GM18951 (cell line): Measurements from ENCODE around the gene ZDHHC18.
A peak's percentile ranks its signal among the peaks of the same experiment; 100 is the strongest.
"Not testable (repeated sequence)": the region's sequence is repeated elsewhere in the genome, so short reads cannot be mapped to it uniquely, and the experiment has no call there.

Experiments
- POLR2A ChIP-seq: IDR thresholded peaks from 4 replicates; pipeline ENCODE4 v1.6.1; 2011; ENCODE audit warnings: mild to moderate bottlenecking; ENCODE audit not compliant: insufficient read length, insufficient read depth; ENCODE audit errors: extremely low read depth
- in situ Hi-C: fragments of 300-500 bp; cut with MboI; formaldehyde crosslinking; loops from one replicate; pipeline ENCODE4 v1.12.0; 2022; ENCODE audit warnings: low sequenced_read_pairs, mixed read lengths, inconsistent platforms; ENCODE audit not compliant: unreplicated experiment

ZDHHC18 gene

DNA sequence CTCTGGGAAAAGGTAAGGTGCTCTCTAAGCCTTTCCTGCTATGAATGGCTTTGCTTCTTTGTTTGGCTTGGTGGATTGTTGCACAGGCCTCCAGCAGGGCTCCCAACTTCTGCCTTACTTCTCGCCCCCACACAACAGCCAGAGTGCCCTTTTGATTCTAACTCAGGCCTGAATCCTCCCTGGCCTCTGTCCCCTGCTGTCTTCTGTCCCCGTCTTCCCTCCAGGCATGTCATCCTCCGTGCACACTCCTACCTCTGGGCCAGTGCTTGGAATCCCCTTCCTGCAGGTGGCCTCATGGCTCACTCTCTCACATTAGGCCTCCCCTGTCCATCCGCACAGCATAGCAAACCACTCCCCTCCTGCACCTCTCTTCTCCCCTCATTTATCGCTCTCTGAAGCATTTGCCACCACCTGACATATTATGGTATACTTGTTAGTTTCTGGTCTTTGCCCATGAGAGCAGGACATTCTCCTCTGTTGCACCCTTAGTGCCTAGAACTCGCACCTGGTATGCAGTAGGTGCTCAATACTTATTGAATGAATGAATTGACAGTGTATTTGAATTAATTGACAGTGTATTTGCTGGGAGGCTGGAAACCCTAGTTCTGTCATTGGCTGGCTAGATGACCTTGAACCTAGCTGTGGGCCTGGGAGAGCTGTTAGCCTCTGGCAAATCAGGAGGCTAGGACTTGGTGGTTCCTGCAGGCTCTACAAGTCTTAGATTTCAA lies 2.9 kb downstream of the ZDHHC18 start:
- TF ChIP-seq POLR2A = no peak
- in situ Hi-C loops = no loop called here

DNA sequence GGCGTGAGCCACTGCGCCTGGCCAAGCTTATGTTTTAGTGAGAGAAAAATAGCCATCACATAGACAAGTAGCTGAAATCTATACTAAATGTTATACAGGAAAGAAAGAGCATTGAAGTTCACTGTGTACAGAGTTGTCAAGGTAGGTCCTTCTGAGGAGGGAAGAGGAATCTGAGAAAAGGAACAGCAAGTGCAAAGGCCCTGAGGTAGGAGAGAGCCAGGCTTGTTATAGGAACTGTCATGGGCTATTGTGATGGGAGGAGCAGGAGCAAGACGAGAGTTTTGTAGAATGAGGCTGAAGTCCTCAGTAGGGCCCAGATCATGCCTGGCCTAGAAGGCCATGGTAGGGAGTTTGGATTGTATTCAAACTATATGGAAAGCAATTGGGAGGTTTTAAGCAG lies 4.6 kb downstream of the ZDHHC18 start:
- TF ChIP-seq POLR2A = no peak
- in situ Hi-C loops = no loop called here

DNA sequence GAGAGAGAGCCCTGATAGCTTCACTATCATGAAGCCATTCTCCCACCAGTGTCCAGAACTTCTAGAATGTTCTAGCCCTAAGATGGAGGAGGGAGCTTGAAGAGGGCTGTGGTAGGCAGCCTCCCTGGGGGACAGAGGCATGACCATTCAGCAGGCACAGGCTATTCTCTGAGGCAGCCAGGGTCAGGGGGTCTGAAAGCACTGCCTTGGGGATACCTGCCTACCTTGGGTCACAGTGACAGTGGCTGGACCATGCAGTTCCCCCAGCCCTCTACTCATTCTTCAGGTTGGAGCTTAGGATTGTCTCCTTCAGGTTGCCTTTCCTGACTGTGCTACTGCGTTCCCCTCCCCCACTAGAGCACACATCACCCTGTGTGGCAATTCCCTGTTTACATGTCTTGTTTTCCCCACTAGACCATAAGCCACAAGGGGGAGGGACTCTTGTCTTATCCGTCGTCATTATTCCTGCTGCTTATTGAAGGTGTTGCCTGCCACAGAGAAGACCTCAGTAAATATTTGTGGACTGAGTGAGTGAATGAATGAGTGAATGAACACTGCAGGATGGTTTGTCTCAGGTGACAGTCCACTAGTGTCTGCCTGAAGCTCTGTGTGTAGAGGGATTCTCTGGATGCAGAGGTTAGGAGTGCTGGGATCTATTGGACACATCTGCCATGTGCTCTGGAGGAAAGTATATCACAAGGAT lies 5.2 kb downstream of the ZDHHC18 start:
- TF ChIP-seq POLR2A = no peak
- in situ Hi-C loops = no loop called here

DNA sequence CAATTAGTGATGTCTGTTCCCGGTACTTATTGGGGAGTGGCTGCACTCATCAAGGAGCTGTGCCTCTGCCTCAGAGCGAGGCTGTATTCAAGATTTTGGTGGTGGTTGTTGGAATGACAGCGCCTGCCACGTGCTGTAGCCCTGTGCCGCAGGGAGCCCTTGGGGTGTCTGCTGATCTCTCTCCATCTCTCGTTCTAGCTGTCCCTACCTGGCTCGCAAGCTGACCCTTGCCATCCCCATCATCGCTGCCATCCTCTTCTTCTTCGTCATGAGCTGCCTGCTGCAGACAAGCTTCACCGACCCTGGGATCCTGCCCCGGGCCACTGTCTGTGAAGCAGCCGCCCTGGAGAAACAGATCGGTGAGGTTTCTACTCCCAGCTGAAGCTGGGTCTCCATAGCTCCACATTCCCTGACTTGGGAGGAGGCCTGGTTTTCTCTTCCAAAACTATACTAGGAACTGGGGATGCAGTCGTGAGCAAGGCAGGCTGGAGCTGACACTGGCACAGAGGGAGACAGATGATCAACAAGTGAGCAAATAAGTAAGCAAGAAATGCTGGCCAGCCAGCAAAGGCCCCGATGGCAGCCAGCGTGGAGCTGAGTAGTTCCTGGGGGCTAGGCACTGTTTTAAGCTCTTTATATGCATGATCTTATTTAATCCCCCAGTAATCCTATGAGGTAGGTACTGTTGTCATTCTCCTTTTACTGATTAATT lies 5.9 kb downstream of the ZDHHC18 start:
- in situ Hi-C loops = no loop called here

DNA sequence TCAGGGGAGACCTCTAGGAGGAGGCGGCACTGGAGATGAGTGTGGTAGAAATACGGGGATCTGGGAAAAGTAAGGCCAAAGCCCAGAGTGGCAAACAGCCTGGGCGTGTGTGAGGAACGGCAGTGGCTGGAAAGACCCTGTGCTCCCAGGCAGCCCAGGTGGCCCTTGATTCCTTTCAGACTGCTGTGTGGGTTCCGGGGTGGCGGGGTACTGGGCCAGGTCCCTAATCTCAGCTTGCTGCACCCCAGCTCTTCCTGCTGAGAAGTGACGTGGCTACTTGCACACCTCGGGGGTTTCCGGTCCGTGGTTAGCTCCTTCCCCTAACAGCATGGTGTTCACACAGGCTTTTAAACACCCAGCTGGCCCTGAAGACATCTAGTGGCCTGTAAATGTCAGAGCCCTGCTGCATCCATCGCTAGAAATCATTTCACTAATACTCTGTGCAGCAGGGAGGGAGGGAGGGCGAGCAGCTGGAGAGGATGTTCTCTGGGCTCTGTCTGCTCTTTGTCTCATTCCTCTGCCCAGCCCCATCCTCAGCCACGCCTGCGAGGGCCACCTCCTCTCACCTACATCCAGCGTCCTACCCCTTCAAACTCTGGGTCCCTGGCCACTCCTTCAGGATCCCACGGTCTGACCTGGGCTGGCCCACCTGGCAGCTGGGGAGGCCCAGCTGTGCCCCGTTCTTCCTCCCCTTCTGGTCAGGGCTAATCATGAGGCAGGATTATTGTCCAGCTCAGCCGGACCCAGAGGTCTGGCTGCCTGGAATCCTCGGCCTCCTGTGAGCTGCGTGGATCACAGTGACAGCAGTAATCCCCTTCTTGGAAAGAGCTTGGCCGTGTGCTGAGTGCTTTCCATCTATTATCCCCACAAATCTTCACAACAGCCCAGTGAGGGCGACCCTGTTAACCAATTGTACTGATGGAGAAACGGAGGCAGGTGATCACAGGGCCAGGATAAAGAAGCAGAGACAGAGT lies 7.2 kb downstream of the ZDHHC18 start:
- in situ Hi-C loops = no loop called here
- TF ChIP-seq POLR2A = peak; percentile 71

More for the DNA sequence above, 5.9 kb downstream of the ZDHHC18 start:
- TF ChIP-seq POLR2A = no peak

DNA sequence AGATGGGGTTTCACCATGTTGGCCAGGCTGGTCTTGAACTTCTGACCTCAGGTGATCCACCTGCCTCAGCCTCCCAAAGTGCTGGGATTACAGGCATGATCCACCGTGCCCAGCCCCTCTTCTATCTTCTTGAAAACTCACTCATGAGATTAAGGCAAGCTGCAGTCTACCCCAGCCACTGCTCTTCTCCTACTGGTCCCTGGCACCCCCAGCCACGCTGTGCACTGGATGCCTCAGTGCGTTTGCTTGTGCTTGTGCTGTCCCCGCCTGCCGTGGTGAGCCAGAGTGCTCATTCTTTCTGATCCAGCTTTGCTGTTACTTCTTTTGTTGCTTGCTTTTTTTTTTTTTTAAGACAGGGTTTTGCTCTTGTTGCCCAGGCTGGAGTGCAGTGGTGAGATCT lies 11.2 kb downstream of the ZDHHC18 start:
- in situ Hi-C loops = not testable (repeated sequence)

DNA sequence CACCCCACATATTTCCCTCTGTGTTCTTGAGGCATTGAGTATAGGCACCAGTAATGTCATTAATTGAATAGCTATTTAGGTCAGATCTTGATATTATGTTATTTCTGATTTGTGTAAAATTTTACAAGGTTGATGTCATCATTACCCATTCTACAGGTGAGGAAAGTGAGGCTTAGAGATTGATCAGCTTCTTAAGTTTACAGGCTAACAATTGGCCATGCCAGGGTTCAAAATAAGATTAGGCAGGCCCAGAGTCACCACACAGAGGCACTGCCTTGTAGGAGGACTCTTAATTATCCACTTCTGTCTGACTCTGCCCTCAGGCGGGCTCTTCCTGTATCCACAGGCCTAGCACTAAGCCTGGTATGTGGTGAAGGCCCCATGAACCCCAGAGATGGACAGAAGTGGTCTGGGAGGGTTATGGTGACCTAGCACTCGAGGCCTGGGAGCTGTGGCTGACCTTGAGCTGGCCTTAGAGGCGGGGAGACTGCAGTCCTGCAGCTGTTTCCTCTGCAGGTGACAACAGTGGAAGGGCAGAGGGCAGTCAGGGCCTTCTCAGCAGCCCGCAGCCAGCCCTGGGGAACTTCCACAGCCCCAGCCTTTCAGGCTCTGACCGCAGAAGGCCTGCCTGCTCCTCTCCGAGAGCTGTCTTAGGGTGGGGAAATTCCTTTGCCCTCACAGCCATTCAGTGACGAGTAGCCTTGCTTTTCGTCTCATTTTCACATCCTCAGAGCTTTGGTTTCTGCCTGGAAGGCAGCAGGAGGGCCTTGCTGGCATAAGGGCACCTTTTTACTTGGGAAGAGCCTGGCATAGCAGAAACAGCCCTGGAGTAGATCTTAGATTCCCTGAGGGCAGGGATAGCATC lies 12.2 kb downstream of the ZDHHC18 start:
- peak; percentile 26 for TF ChIP-seq POLR2A
- in situ Hi-C loops = no loop called here

DNA sequence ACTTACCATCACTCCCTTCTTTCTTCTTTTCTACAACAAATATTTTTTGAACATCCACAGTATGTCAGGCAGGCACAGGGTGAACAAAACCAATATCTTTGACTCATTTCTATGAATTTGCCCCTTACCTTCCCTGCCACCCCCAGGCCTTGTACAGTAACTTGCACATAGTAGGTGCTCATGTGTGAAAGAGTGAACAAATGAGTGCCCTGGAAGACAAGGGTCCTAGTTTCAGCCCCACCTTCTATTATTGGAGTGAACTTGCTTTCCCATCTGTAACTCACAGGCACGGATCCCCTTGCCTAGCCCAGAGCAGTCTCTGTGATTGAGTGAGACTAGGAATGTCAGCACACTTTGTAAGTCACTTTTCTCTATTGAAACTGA lies 12.8 kb downstream of the ZDHHC18 start:
- in situ Hi-C loops = no loop called here
- no peak for TF ChIP-seq POLR2A

DNA sequence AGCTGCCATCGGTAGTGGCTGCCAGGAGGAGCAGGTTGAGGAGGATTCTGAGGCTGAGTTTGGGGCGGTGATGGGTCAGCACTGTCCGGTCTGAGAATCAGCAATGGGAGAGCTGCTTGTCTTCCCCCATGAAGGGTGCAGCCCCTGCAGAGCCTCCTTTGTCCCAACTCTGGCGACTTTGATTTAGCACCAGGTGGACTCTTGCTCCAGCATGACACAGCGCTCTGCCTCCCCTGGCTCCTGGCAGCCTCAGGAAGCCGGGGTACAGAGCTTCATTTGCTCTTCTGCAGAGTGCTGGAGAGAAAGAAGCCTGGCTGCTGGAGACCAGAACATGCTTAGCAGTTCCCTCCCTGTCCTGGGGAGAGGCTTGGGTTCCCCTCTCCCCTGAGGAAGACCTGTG lies 13.3 kb downstream of the ZDHHC18 start:
- no peak for TF ChIP-seq POLR2A
- in situ Hi-C loops = no loop called here

DNA sequence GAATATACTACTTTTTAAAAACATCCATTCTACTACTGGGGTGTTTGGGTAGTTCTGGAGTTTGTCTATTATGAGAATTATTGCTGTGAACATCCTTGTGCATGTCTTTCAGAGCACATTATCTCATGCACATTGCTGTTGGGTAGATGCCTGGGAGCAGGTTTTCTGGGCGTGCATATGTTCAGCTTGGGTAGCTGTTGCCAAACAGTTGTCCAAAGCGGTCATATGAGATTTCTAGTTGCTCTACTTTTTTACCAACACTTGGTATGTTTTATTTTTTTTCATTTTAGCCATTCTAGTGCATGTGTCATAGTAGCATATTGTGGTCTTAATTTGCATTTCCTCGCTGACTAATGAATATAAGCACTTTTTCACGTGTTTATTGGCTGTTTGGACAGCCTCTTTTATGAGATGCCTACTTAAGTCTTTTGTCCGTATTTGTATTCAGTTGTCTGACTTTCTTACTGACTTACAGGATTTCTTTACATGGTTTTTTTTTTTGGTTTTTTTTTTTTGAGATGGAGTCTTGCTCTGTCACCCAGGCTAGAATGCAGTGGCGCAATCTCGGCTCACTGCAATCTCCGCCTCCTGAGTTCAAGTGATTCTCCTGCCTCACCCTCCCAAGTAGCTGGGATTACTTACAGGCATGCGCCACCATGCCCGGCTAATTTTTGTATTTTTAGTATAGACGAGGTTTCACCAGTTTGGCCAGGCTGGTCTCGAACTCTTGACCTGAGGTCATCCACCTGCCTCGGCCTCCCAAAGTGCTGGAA lies 18.1 kb downstream of the ZDHHC18 start:
- in situ Hi-C loops = no loop called here
- TF ChIP-seq POLR2A = no peak

DNA sequence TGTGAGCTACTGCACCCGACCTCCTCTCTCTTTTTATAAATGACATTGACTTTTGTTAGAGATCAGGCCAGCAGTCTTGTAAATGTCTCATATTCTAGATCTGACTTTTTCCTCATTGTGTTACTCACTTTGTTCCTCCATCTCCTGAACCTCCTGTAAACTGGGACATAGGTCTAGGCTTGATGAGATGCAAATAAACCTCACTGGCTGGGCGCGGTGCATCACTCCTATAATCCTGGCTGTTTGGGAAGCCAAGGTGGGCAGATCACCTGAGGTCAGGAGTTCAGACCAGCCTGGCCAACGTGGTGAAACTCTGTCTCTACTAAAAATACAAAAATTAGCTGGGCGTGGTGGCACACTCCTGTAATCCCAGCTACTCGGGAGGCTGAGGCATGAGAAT lies 21.3 kb downstream of the ZDHHC18 start:
- in situ Hi-C loops = not testable (repeated sequence)
